HG02870 (cell line): ENCODE results near the gene GYPC.
A peak's percentile ranks its signal among the peaks of the same experiment; 100 is the strongest.

Source experiments
- ATAC-seq: cut with Tn5 transposase; IDR thresholded peaks from one replicate; pipeline ENCODE4 v1.9.1; 2021; ENCODE audit warnings: mild to moderate bottlenecking, moderate library complexity; ENCODE audit not compliant: unreplicated experiment

The GYPC gene

DNA sequence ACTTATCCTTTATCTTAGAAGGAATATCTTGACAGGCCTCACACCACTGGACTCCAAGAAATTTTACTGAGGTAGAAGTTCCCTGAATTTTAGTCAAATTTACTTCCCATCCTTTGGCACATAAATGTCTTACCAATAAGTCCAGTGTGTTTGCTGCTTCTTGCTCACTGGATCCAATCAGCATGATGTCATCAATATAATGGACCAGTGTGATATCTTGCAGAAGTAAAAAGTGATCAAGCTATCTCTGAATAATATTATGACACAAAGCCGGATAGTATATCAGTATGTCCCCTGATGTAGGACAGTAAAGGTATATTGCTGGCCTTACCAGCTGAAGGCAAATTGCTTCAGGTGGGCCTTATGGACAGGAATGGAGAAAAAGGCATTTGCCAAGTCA is 6.9 kb upstream of the GYPC start:
- ATAC-seq, result no peak

DNA sequence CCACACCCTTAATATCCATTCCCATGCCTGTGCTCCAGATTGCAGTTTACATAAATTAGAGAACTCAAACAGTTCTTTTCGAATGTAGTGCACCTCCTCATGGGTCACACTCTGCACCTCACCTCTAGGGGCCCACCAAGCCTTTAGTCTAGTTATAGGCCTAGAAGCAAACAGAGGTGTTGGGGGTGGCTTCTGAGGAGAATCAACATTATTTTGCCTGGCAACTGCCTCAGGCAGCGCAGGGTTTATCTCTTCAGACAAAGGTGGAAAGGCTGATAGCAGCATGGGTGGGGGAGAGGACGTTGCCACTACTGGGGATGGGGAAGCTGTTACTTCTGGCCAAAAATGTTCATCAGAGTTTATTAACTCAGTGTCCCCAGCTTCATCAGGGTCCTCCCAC is 5.0 kb upstream of the GYPC start:
- ATAC-seq, result no peak

DNA sequence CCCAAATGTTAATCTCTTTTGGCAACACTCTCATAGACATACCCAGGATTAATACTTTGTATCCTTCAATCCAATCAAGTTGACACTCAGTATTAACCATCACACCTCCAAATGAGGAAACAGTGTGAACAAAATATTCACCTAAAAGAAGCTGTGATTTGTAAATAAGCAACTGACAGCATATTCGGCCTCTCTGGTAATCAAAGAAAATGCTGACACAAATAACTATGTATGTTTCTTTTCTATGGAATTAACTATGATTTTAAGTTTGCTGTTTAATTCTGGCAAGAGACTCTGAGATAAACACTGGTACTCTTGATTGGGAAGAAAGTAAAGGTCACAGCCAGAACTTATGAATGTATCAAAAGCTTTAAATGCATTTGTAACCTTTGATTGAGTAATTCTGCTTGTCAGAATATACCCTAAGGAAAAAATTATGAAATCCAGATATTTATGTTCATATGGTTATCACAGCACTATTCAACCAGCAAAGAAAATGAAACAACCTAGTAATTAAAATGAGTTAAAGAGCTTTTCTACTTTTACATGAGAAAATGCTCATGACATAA is 3.6 kb upstream of the GYPC start:
- no peak for ATAC-seq

DNA sequence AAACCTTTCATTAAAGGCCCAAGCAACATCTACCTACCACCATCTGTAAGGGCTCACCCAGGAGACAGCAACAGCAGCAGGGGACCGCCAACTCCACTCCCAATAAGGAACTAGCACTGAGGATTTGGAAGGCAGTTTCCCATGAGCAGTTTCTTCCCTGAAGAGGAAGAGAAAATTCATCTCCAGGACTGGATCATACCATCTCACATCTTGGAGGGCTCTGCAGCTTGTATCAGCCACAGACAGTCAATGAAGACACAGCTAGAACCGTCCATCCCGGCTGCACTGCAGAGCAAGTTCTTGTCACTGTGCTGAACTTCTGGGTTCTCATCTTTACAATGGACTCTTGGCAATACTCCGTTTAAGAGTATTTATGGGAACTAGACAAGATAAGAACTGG is 2.8 kb upstream of the GYPC start:
- no peak for ATAC-seq

DNA sequence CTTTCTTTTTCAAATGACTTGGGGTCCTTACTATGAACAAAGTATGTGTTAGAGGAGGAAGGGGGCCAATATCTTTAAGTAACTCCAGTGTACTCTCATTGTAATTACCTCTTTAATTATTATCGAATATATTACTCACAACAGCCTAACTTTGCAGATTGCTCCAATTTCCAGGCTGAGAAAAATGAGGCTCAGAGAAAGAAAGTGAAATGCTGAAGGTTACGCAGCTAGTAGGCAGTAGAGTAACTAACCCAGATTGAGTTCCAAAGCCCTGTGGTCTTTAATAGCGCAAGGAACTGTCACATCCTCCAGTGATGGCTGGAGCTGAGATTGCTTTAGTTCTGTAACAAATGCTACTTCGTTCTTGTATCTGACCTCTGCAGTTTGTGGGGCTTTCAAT is 2.2 kb upstream of the GYPC start:
- no peak for ATAC-seq

DNA sequence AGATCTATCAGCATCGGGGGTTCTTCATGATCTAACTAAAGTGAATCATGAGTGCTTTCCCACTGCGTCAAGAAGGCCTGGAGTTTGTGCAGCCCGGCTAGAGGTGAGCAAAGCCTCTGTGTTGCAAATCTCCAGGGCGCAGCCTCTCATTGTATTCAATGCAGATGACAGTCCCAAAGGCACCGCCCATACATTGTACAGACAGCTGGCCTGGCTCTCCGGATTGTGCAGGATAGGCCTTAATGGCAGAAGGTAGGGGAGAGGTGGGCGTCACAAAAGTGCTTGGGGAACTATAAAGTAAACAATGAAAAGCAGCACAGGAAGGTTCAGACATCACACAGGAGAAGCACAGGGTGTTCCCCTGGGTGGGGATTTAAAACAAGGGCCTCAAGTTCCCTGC is 907 bp upstream of the GYPC start:
- ATAC-seq, result no peak

DNA sequence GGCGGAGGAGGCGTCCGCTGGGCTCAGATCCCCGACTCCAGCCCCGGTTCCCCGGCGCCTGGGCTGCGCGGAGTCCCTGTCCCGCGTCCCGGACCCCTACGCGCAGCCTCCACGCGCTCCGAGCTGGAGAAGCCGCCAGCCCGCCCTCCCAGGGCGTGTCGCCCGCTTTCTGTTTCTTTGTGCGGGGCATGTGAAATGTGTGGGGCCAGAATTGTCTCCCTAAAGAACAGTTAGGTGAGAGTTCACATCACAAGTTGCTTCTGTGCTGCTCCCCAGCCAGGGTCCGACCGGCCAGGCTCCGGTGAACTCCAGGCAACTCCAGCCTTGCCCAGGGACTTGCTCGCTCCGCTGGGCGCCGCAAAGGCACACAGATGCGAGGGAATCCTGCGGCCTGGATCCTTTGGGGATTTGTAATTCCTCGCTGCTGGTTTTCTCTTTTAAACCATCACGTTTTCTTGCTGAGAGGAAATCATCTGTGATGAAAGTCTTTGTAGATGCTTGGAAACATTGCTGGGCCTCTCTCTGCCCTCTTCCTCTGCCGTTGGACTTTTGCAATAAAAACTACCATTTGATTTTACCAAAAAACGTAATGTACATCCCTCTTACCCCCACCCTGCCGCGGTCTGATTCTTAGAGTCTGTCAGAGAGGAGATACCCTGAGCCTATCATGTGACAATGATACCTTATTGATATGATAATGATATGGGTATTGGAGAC is 631 bp downstream of the GYPC start:
- peak; percentile 23 for ATAC-seq

DNA sequence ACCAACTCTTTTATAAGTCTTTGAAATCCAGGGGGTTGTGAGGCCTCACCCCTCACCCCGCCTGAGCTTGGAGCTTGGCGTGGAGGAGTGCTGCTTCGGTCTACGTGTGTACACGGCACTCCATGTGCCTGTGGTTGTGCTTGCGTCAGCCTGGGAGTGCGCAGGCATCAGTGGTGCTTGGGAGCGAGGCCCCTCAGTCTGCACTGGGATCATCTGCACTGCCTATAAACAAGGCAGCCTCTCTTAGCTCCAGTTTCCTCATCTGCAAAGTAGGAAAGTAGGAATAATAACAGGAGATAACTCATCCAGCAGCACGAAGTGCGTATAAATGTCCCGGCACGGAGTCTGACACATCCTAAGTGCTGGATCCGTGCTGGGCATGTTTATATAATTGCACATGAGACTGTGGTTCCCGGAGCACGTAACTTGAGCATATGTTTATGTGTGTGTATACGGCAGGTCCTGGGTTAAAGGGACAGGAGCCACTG is 1.2 kb downstream of the GYPC start:
- peak; percentile 4 for ATAC-seq

DNA sequence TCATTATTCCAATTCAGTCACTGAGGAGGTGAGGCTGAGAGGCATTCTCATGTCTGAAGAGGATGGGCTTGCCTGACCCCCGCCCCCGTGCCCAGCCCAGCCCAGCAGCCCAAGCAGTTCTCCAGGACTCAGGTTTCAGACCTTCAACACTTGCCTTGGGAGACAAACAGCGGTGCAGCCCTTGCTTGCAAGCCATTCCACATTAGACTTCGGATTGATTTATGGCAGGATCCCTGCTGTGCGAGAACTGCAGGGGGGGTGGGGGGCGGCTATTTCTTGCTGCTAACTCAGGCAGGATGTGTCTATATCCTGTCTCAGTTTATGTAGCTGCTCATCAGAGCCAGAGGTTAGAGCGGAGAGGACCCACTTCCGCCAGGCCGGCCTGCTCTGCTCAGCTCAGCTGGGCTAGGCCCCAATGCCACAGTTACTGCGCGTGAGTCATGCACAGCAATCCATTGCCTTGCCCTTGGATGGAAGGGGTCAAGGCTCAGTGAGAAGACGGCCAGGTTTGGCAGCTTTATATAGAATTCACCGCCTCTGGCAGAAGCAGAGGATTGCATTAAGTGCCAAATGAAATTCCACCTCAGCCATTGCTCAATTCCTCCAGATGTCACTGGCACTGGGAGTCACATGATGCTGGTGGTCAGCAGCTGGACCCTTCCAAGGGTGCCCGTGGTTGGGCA is 1.8 kb downstream of the GYPC start:
- ATAC-seq, result peak; percentile 56

DNA sequence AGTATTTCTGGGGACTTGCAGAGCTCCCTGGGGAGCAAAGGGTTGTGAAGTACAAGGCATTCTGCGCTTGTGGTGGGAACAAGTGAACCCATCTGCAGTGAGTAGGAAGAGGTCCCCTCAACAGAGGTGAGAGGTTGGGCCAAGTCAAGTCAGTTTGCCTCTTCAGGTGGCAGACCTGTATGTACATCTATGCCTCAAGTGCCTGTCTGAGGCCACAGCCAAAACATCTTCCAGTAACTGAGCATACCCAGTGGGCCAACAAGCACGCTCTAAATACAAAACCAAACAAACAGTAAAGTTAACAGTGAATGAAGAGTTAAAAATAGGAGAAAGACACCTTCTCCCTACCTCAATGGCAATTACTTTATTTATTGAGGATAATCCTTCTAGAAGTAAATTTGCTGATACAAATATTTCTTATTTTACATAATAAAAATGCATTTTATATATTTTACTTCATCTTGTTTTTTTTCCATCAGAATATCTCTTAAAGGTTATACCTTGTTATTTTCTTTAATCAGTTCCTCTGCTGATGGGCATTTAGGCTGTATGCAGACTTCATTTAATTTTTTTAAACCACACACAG is 2.5 kb downstream of the GYPC start:
- peak; percentile 9 for ATAC-seq

DNA sequence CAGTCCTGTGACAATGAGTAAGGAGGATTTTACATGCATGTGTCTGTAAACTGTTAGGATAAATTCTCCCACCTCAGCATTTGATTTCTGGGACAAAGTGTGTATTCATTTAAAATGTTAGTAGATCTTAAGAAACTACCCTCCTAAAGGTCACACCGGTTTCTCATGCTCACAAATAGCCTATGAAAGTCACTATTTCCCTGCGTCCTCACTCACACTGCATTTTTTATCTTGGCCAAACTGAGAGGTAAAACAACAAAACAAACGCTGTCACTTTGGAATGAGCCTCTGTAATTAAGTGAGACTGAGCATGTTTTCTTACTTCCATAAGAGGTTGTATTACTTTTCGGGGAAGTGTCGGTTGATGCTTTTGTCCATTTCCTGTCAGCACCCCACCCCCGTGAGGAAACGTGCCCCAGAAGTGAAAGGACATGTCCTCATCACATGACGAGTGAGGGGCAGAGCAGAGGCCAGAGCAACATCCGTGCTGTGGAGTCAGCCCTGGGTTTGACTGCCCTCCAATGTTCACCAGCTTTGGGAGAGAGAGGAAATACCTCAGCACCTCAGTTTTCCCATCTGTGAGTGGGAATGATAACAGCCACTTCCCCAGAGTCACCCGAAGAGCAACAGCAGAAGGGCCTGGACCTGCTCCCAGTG is 3.1 kb downstream of the GYPC start:
- ATAC-seq, result peak; percentile 34

DNA sequence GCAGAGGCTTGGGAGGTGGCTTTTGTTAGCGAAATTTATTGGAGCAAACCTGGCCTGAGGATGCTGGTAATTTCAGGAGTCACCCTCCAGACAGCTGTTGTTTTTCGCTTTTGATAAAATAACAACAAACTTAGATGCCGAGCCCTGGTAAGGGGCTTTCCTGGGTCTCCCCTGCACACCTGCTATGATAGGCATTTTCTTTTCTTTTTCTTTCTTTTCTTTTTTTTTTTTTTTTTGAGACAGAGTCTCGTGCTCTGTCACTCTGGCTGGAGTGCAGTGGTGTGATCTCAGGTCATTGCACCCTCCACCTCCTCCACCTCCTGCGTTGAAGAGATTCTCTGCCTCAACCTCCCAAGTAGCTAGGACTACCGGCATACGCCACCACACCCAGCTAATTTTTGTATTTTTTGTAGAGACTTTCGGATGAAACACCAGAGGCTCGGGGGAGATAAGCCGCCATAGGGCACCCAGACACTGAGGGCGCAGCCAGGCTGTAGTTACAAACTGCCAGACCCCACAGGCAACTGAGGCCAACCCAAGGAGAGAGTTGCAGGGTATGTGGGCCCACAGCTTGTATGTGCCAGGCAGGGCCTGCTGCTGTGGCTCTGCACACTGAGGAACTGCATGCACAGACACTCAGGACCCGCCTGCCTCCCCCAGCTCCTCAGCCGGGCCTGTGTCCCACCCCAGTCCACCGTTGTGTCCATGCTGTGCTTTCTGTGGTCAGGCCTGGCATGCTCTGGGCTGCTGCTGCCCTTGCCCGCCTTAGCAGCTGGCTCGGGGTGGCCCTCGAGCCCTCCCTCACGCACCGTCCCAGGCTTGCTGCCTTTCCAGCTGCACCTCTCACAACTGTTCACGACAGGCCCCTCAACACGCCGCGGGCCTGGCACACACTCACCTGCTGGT is 3.9 kb downstream of the GYPC start:
- ATAC-seq, result no peak

DNA sequence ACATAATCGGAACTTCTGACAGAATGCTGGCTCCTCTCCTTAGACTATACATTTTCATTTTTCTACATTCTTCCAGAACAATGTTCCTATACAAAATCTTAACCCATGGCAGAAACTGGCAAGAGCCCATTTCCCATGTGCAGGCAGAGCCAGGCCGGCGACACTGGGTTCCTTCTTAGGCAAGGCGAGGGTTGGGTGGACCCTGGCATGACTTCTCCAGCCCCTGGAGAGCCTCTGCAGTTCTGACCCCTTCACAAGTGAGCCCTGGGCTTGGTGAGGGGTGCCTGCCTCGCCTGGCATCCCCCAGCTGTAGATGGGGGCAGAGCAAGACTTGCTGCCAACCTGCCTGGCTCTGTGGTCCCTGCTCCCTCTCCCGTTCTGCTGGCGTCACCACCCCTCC is 5.0 kb downstream of the GYPC start:
- no peak for ATAC-seq

DNA sequence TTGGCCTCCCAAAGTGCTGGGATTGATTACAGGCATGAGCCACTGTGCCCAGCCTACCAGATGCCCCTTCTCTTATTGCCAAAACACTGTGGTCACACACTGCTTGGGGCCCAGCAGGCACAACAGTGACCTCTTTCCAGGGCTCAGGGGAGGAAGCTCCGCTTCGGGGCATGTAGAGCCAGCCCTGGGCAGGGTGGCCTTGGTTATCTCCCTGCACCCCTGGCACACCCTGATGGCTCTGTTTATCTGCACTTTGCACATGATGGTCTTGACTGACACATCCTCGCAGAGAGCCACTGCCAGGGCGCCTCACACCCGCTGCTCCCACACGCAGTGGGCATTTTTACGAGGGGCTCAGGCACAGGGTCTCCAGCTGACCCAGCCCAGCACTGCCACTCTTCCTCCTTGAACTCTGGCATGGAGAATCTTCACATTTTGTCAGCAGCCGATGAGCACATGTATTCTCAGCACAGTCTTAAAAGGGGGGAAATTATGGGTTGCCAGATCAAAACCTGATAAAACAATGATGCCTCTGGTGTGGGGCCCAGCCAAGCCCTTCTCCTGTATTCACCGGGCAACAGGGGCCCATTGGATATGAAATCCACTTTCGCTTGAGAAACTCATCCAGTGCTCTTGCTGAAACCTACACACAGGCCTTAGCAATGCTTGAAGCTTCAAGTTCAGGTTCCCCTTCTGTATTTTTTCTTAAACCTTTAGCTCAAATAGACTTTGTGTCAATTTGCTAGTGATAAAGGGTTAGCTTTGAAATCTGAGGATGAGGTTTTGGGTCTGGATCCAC is 5.9 kb downstream of the GYPC start:
- no peak for ATAC-seq

DNA sequence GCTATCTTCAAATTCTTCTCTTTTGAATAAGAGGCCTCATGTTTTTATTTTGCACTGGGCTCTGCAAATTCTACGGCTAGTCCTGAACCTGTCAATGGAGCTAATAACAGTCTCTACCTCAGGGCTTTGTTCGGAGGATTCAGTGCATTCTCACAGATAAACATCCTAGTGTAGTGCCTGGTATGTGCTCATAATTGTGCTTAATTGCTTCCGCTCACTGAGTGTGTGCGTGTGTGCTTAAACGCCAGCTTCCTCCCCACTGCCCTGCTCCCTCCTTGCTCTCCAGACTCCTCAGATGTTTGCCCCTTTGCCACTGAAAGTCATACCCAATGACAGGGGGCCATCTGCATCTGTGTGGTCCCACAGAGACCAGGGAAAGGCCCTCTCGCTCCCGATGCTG is 6.7 kb downstream of the GYPC start:
- no peak for ATAC-seq

DNA sequence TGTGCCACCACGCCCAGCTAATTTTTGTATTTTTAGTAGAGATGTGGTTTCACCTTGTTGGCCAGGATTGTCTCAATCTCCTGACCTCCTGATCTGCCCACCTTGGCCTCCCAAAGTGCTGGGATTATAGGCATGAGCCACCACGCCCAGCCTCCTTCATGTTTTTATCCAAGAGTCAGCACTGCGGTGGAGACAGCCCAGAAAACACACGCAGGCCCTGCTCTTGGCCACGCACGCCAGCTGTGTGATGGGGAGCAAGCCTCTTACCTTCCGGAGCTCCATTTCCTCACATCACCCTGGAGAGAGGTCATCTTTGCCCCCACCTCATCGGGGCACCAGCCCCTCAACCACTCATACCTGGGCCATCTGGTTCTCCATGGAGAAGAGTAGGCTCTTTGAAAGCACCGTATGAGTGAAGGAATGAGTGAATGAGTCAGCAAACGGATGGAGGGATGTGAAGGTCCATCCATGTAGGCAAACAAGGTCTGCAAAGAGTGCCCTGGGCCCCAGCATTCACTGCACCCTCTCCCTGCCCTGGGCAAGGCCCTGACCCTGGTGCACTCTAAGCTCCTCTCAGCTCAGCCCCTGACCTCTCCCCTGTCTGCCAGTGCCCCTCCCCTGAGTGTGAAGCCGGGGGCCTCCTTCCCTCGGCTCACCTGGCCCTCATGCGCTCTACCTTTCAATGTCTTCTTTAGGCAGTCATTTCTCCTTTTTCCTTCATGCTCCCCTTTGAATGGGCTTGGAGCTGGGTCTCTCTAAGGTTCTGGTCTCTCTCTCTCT is 7.4 kb downstream of the GYPC start:
- ATAC-seq, result no peak

DNA sequence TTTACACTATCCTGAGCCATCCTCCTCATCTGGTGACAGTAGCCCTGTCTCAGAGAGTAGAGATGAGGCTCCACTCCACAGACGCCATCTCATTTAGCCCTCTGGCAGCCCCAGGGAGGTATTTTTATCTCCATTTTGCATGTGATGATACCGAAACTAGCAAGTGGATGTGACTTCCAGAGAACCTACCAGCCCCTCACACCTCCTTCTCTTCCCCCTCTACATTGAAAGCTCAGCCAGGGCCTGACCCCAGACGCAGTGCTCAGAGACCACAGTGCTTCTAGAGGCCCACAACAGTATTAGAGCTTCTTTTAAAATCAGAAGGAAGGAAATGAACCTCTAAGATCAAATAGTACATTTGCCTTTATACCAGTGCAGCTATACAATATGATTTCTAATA is 8.3 kb downstream of the GYPC start:
- peak; percentile 73 for ATAC-seq

DNA sequence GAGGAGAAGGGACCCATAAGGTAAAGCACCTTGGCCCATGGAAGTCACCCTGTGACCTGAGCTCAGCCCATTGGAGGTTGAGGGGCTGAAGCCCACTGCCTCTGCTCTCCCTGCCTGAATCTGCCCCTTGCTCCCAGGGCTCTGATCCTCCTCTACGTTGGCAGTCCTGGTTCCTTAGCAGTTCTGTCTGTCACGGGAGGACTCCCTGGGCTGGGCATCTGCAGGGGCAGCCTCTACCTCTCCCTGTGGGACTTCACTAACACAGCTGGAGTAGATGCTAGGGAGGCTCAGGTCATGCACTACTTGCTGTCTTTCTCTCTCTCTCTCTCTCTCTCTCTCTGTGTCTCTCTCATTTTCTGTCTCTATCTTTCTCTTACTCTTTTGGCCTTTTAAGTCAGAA is 8.7 kb downstream of the GYPC start:
- ATAC-seq, result peak; percentile 24

DNA sequence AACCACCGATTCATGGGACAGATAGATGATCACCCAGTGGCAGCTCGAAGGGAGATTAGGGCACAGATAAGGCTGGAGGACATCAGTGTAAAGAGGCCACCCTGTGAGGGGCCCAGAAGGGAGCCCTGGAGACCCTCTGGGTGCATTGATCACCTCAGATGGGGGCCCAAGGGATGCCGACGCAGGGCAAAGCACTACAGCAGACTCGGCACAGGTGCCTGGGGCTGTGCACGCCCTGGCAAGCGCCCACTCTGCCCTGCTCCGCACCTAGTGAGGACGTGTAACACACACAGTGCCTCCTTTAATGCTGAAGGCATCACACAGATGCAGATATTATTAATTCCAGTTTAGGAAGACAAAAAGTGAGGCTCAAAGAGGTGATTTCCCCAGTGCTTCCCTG is 9.5 kb downstream of the GYPC start:
- no peak for ATAC-seq
